Liver (tissue), 9 donors: ENCODE results near the gene GRK2. TPM values are rescaled to one million over a fixed set of nuclear protein-coding genes. Genes with fewer than 3 reads are reported as not detected.

Experiments used
- DNase-seq: peaks from one replicate; pipeline ENCODE4 v3.0.0-alpha.2; 2017; ENCODE audit warnings: low spot score
- H3K27ac ChIP-seq, 2 donors: one replicate each; pipeline ENCODE4 v1.7.0; 2013; ENCODE audit warnings: inconsistent platforms in 2 of 2, low read length in 2 of 2, control low read depth in 1 of 2, low read depth in 1 of 2, mild to moderate bottlenecking in 1 of 2
- H3K27me3 ChIP-seq, 4 donors: one replicate each; pipeline versions ENCODE4 v1.6.1 to v1.7.0; 2013; ENCODE audit warnings: low read length in 3 of 4, inconsistent platforms in 1 of 4, mild to moderate bottlenecking in 1 of 4, moderate library complexity in 1 of 4; ENCODE audit not compliant: control insufficient read depth in 4 of 4, insufficient read depth in 4 of 4
- H3K36me3 ChIP-seq, 4 donors: one replicate each; pipeline versions ENCODE4 v1.6.1 to v1.7.0; 2013; ENCODE audit warnings: low read length in 3 of 4, mild to moderate bottlenecking in 3 of 4, low read depth in 1 of 4, moderate library complexity in 1 of 4; ENCODE audit not compliant: control insufficient read depth in 4 of 4, insufficient read depth in 3 of 4
- H3K4me1 ChIP-seq, 4 donors: one replicate each; pipeline versions ENCODE4 v1.6.1 to v1.7.0; 2013; ENCODE audit warnings: low read length in 3 of 4, mild to moderate bottlenecking in 3 of 4, moderate library complexity in 1 of 4; ENCODE audit not compliant: control insufficient read depth in 4 of 4, insufficient read depth in 4 of 4
- H3K4me3 ChIP-seq, 3 donors: one replicate each; pipeline versions ENCODE4 v1.6.1 to v1.7.0; 2013; ENCODE audit warnings: low read length in 3 of 3, control low read depth in 1 of 3, low read depth in 1 of 3, mild to moderate bottlenecking in 1 of 3
- H3K9ac ChIP-seq, 2 donors: one replicate each; pipeline ENCODE4 v1.7.0; 2013; ENCODE audit warnings: low read length in 2 of 2, mild to moderate bottlenecking in 2 of 2, moderate library complexity in 2 of 2, control low read depth in 1 of 2, low read depth in 1 of 2
- H3K9me3 ChIP-seq, 4 donors: one replicate each; pipeline versions ENCODE4 v1.6.1 to v1.7.0; 2013; ENCODE audit warnings: low read length in 3 of 4; ENCODE audit not compliant: control insufficient read depth in 4 of 4
- ATF3 ChIP-seq: IDR thresholded peaks from 2 replicates; pipeline ENCODE4 v1.6.1; 2016; ENCODE audit warnings: antibody characterized with exemption
- EGR1 ChIP-seq, 2 donors: IDR thresholded peaks; 2 replicates each; pipeline ENCODE4 v1.6.1; 2016 to 2018; ENCODE audit warnings: antibody characterized with exemption in 2 of 2, low read depth in 2 of 2
- FOXA1 ChIP-seq: IDR thresholded peaks from 2 replicates; pipeline ENCODE4 v1.6.1; 2016; ENCODE audit warnings: antibody characterized with exemption
- FOXA2 ChIP-seq: IDR thresholded peaks from 2 replicates; pipeline ENCODE4 v1.6.1; 2016; ENCODE audit warnings: antibody characterized with exemption
- HNF4A ChIP-seq, 2 donors: conservative IDR thresholded peaks; 2 replicates each; pipeline ENCODE4 v1.6.1; 2016; ENCODE audit warnings: antibody characterized with exemption in 2 of 2, mild to moderate bottlenecking in 2 of 2
- HNF4G ChIP-seq: IDR thresholded peaks from 2 replicates; pipeline ENCODE4 v1.6.1; 2016; ENCODE audit warnings: antibody characterized with exemption
- JUND ChIP-seq, 2 donors: IDR thresholded peaks; 2 replicates each; pipeline ENCODE4 v1.6.1; 2016; ENCODE audit warnings: antibody characterized with exemption in 2 of 2
- NR2F2 ChIP-seq: IDR thresholded peaks from 2 replicates; pipeline ENCODE4 v1.6.1; 2016; ENCODE audit warnings: antibody characterized with exemption
- RAD21 ChIP-seq, 2 donors: IDR thresholded peaks; 2 replicates each; pipeline ENCODE4 v1.6.1; 2016; ENCODE audit warnings: antibody characterized with exemption in 2 of 2, mild to moderate bottlenecking in 2 of 2
- REST ChIP-seq: IDR thresholded peaks from 2 replicates; pipeline ENCODE4 v1.6.1; 2016; ENCODE audit warnings: antibody characterized with exemption, mild to moderate bottlenecking
- RXRA ChIP-seq, 2 donors: IDR thresholded peaks; 2 replicates each; pipeline ENCODE4 v1.6.1; 2017 to 2018; ENCODE audit warnings: antibody characterized with exemption in 2 of 2, mild to moderate bottlenecking in 1 of 2
- SP1 ChIP-seq: IDR thresholded peaks from 2 replicates; pipeline ENCODE4 v1.6.1; 2018; ENCODE audit warnings: antibody characterized with exemption, mild to moderate bottlenecking
- TAF1 ChIP-seq: conservative IDR thresholded peaks from 2 replicates; pipeline ENCODE4 v1.6.1; 2016; ENCODE audit warnings: antibody characterized with exemption, mild to moderate bottlenecking
- YY1 ChIP-seq: IDR thresholded peaks from 2 replicates; pipeline ENCODE4 v1.6.1; 2016; ENCODE audit warnings: antibody characterized with exemption, mild to moderate bottlenecking
- WGBS: extraction: QIAGEN DNeasy Blood & Tissue Kit; methylation state at CpG from one replicate; pipeline ENCODE4 v1.1.7; 2013; 5-methylcytosine and 5-hydroxymethylcytosine counted together
- polyA plus RNA-seq, 2 donors: library from polyadenylated mRNA; stranded (reverse) in 1 of 2; unstranded in 1 of 2; fragments of 200-250 nt in 1 of 2; fragments of >200 nt in 1 of 2; fragmentation: Nextera tagmentation in 1 of 2; extraction: Ambion mirVana in 1 of 2; gene quantifications; one replicate each; pipeline versions ENCODE4 v1.2.1 to v1.2.3, GENCODE V29; 2013 to 2015
- total RNA-seq, 2 donors: library from RNA; depleted of rRNA; stranded (reverse); fragments of >200 nt; gene quantifications; one replicate each; pipeline ENCODE4 v1.2.3, GENCODE V29; 2014
- TF ChIP-seq, protein P1 (sequence below): fragments of 150-350 bp; IDR thresholded peaks from 2 replicates; pipeline ENCODE4 v1.5.1; 2017; ENCODE audit warnings: improper control_type of control experiment, low read depth, low read length; ENCODE audit not compliant: missing input control
- TF ChIP-seq, protein P2 (sequence below): IDR thresholded peaks from 2 replicates; pipeline ENCODE4 v1.6.1; 2016; ENCODE audit warnings: antibody characterized with exemption
- TF ChIP-seq, protein P3 (sequence below): IDR thresholded peaks from 2 replicates; pipeline ENCODE4 v1.6.1; 2016; ENCODE audit warnings: antibody characterized with exemption
- donor health status: healthy.
- donor health status: healthy.
- donor health status: healthy.
- donor health status: healthy.
- donor health status: healthy.

GRK2 gene
- total and polyA plus RNA-seq, 4 donors = 13.4 to 41.4 (median 31.7) TPM

GRCh38 chr11:67254798-67255197 lies 11.5 kb upstream of the GRK2 start:
- Histone ChIP-seq H3K9me3 (no peaks in the 10 kb centered on the region), H3K9ac (no peak overlapping the region), H3K27me3 (no peaks in the 10 kb centered on the region), H3K4me1 (peaks cover 6 to 54% (median 38%) of the 10 kb centered on the region in 4 donors), H3K27ac (no peak overlapping the region), H3K4me3 (no peak overlapping the region), H3K36me3 (peaks cover 23 to 60% (median 55%) of the 10 kb centered on the region in 4 donors)
- no peak for DNase-seq
- 82% methylated on average over 15 of the region's 15 CpGs for WGBS
- TF ChIP-seq TAF1 = no peak
- TF ChIP-seq, protein P1, sequence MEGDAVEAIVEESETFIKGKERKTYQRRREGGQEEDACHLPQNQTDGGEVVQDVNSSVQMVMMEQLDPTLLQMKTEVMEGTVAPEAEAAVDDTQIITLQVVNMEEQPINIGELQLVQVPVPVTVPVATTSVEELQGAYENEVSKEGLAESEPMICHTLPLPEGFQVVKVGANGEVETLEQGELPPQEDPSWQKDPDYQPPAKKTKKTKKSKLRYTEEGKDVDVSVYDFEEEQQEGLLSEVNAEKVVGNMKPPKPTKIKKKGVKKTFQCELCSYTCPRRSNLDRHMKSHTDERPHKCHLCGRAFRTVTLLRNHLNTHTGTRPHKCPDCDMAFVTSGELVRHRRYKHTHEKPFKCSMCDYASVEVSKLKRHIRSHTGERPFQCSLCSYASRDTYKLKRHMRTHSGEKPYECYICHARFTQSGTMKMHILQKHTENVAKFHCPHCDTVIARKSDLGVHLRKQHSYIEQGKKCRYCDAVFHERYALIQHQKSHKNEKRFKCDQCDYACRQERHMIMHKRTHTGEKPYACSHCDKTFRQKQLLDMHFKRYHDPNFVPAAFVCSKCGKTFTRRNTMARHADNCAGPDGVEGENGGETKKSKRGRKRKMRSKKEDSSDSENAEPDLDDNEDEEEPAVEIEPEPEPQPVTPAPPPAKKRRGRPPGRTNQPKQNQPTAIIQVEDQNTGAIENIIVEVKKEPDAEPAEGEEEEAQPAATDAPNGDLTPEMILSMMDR = no peak
- no peak for TF ChIP-seq FOXA1
- no peak for TF ChIP-seq RXRA (IDR thresholded peaks at IDR 0.05)

DNA sequence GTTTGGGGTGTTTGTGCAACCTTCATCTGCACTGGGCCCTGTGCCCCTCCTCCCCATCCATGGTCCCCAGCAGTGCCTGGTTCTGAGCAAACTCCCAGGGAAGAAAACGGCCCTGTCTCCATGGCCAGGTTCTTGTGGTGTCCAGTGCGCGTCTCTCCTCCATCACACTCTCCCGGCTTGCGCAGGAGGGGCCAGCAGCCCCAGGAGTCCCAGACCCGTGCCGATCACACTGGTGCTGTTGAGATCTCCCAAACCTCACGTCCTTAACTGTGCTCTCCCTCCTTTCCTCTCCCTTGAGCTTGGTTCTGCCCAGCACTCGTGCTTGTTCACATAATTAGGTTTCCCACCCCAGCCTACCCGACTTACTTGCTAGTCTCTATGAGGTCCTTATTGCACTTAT lies 10.9 kb upstream of the GRK2 start:
- peaks cover 19 to 55% (median 50%) of the 10 kb centered on the region in 4 donors for H3K36me3 ChIP-seq
- no peak overlapping the region for H3K4me3 ChIP-seq
- no peak overlapping the region for H3K9ac ChIP-seq
- H3K27ac ChIP-seq = no peak overlapping the region
- no peaks in the 10 kb centered on the region for H3K27me3 ChIP-seq
- peaks cover 6 to 54% (median 38%) of the 10 kb centered on the region in 4 donors for H3K4me1 ChIP-seq
- 90% methylated on average over 10 of the region's 10 CpGs for WGBS
- H3K9me3 ChIP-seq = no peaks in the 10 kb centered on the region
- DNase-seq = no peak
- no peak for TF ChIP-seq RXRA (IDR thresholded peaks at IDR 0.05)
- TF ChIP-seq FOXA2 = no peak
- no peak for TF ChIP-seq YY1
- TF ChIP-seq, protein P2, sequence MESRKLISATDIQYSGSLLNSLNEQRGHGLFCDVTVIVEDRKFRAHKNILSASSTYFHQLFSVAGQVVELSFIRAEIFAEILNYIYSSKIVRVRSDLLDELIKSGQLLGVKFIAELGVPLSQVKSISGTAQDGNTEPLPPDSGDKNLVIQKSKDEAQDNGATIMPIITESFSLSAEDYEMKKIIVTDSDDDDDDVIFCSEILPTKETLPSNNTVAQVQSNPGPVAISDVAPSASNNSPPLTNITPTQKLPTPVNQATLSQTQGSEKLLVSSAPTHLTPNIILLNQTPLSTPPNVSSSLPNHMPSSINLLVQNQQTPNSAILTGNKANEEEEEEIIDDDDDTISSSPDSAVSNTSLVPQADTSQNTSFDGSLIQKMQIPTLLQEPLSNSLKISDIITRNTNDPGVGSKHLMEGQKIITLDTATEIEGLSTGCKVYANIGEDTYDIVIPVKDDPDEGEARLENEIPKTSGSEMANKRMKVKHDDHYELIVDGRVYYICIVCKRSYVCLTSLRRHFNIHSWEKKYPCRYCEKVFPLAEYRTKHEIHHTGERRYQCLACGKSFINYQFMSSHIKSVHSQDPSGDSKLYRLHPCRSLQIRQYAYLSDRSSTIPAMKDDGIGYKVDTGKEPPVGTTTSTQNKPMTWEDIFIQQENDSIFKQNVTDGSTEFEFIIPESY = no peak
- no peak for TF ChIP-seq EGR1 (IDR thresholded peaks at IDR 0.05; ENCODE audit: low read depth in 2 of 2)
- no peak for TF ChIP-seq FOXA1
- TF ChIP-seq NR2F2 = no peak
- TF ChIP-seq SP1 = no peak
- no peak for TF ChIP-seq RAD21 (IDR thresholded peaks at IDR 0.05)
- TF ChIP-seq REST = no peak
- TF ChIP-seq ATF3 = no peak
- TF ChIP-seq JUND (IDR thresholded peaks at IDR 0.05) = no peak
- TF ChIP-seq HNF4G = no peak
- no peak for TF ChIP-seq TAF1
- TF ChIP-seq, protein P1 = no peak
- TF ChIP-seq HNF4A (conservative IDR thresholded peaks at IDR 0.05) = no peak
- TF ChIP-seq, protein P3, sequence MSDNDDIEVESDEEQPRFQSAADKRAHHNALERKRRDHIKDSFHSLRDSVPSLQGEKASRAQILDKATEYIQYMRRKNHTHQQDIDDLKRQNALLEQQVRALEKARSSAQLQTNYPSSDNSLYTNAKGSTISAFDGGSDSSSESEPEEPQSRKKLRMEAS = no peak
